HEK293T (cell line): Measurements from ENCODE around the gene GRPR.

Source experiments
- CTBP1 ChIP-seq: fragments of 450-650 bp; IDR thresholded peaks from 2 replicates; pipeline ENCODE4 v1.6.1; 2016; ENCODE audit warnings: borderline replicate concordance
- ELF4 ChIP-seq: fragments of 450-650 bp; IDR thresholded peaks from 2 replicates; pipeline ENCODE4 v1.6.1; 2017; ENCODE audit warnings: antibody characterized with exemption
- FOXK2 ChIP-seq: fragments of 450-650 bp; IDR thresholded peaks from 2 replicates; pipeline ENCODE4 v1.6.1; 2016; ENCODE audit warnings: mild to moderate bottlenecking
- PKNOX1 ChIP-seq: fragments of 450-650 bp; IDR thresholded peaks from 2 replicates; pipeline ENCODE4 v1.6.1; 2016
- SP1 ChIP-seq: fragments of 450-650 bp; IDR thresholded peaks from 2 replicates; pipeline ENCODE4 v1.6.1; 2017
- SUZ12 ChIP-seq: fragments of 450-650 bp; IDR thresholded peaks from 2 replicates; pipeline ENCODE4 v1.6.1; 2016; ENCODE audit warnings: mild to moderate bottlenecking
- TARDBP ChIP-seq: fragments of 450-650 bp; IDR thresholded peaks from 2 replicates; pipeline ENCODE4 v1.6.1; 2016
- ZNF384 ChIP-seq: fragments of 450-650 bp; IDR thresholded peaks from 2 replicates; pipeline ENCODE4 v1.6.1; 2016

GRCh38 chrX:16172391-16172790 is 49.0 kb downstream of the GRPR start:
- TF ChIP-seq CTBP1, result no peak
- no peak for TF ChIP-seq SP1
- no peak for TF ChIP-seq SUZ12
- TF ChIP-seq FOXK2, result no peak
- no peak for TF ChIP-seq PKNOX1
- no peak for TF ChIP-seq ELF4
- no peak for TF ChIP-seq TARDBP
- TF ChIP-seq ZNF384, result no peak
